HCT116 (cell line): ENCODE data around the gene DPRX. TPM values are rescaled to one million over a fixed set of nuclear protein-coding genes. Genes with fewer than 3 reads are reported as not detected.

Source experiments
- ATAC-seq: fragments of 200-7000 bp; cut with Tn5 transposase; 2 replicates; pipeline ENCODE4 v1.9.1; 2020; ENCODE audit warnings: mild to moderate bottlenecking, moderate library complexity
- BruUV-seq: library from RNA; stranded (reverse); fragments of 400-500 nt; replicated peaks from 2 replicates; lab custom pipeline; 2021; lab: Mats Ljungman, UMichigan
- CTCF ChIA-PET: fragments of 300-600 bp; sonication (Branson Sonifier 250); formaldehyde crosslinking; loops from one replicate; lab custom pipeline; 2021; ENCODE audit warnings: antibody characterized with exemption; lab: Charles Lee
- POLR2A ChIA-PET: fragments of 300-600, 350-600 bp; sonication (Branson Sonifier 250); formaldehyde crosslinking; loops from one replicate; lab custom pipeline; 2021; ENCODE audit warnings: antibody characterized with exemption; lab: Charles Lee
- RAD21 ChIA-PET, 2 experiments: fragments of 300-600 bp; sonication (Branson Sonifier 250); formaldehyde crosslinking; loops; one replicate each; lab custom pipeline; 2023; ENCODE audit warnings: low total read pairs in 2 of 2; ENCODE audit not compliant: uncharacterized antibody in 2 of 2, unreplicated experiment in 2 of 2, low non-redundant PET in 1 of 2; lab: Charles Lee
- DNase-seq: peaks from one replicate; pipeline ENCODE4 v3.0.0-alpha.2; 2010; ENCODE audit warnings: low read depth, low spot score
- H2AFZ ChIP-seq: fragments of 200-600 bp; shearing (Covaris generic), sonication (generic); 2 replicates; pipeline ENCODE4 v1.6.1; 2017; ENCODE audit warnings: low read depth, mixed run types, mixed read lengths, antibody characterized with exemption, low read length; ENCODE audit not compliant: poor library complexity, severe bottlenecking
- H3K27ac ChIP-seq: 2 replicates; pipeline ENCODE4 v1.5.1; 2012; ENCODE audit warnings: low read depth, low read length
- H3K27me3 ChIP-seq: fragments of 200-600 bp; sonication (generic); 2 replicates; pipeline ENCODE4 v1.6.1; 2016; ENCODE audit warnings: mixed run types, low read length, mixed read lengths; ENCODE audit not compliant: insufficient read depth
- H3K36me3 ChIP-seq, 2 experiments: fragments of 200-500 bp in 1 of 2; fragments of 200-600 bp in 1 of 2; sonication (Bioruptor generic) in 1 of 2; sonication (generic) in 1 of 2; 2 replicates each; pipeline versions ENCODE4 v1.5.1 to v1.6.1; 2014 to 2016; ENCODE audit warnings: low read length in 2 of 2, inconsistent platforms in 1 of 2, mixed read lengths in 1 of 2, mixed run types in 1 of 2; ENCODE audit not compliant: insufficient read depth in 2 of 2, control insufficient read depth in 1 of 2
- H3K4me1 ChIP-seq, 2 experiments: fragments of 200-600 bp in 1 of 2; sonication (generic) in 1 of 2; 2 replicates each; pipeline versions ENCODE4 v1.5.1 to v1.6.1; 2012 to 2017; ENCODE audit warnings: low read length in 2 of 2, inconsistent platforms in 1 of 2, mild to moderate bottlenecking in 1 of 2, mixed read lengths in 1 of 2, mixed run types in 1 of 2, moderate library complexity in 1 of 2; ENCODE audit not compliant: insufficient read depth in 2 of 2, control insufficient read depth in 1 of 2
- H3K4me2 ChIP-seq: fragments of 200-600 bp; sonication (generic); 2 replicates; pipeline ENCODE4 v1.6.1; 2017; ENCODE audit warnings: mixed run types, low read length, mixed read lengths
- H3K4me3 ChIP-seq, 2 experiments: fragments of 200-600 bp in 1 of 2; sonication (generic) in 1 of 2; replicated peaks in 1 of 2; 2 replicates each; pipeline ENCODE4 v1.5.1; 2011 to 2016; ENCODE audit warnings: low read length in 2 of 2, control low read depth in 1 of 2, low read depth in 1 of 2, mild to moderate bottlenecking in 1 of 2, mixed read lengths in 1 of 2, mixed run types in 1 of 2
- H3K79me2 ChIP-seq: fragments of 200-600 bp; sonication (generic); 2 replicates; pipeline ENCODE4 v1.6.1; 2017; ENCODE audit warnings: mild to moderate bottlenecking, mixed run types, low read length, moderate library complexity, mixed read lengths; ENCODE audit not compliant: insufficient read depth
- H3K9ac ChIP-seq: fragments of 200-600 bp; sonication (generic); 2 replicates; pipeline ENCODE4 v1.6.1; 2016; ENCODE audit warnings: low read length, mixed read lengths
- H3K9me2 ChIP-seq: fragments of 200-600 bp; sonication (generic), shearing (Covaris generic); 2 replicates; pipeline ENCODE4 v1.6.1; 2017; ENCODE audit warnings: mixed run types, mild to moderate bottlenecking, moderate library complexity; ENCODE audit not compliant: insufficient read depth
- H3K9me3 ChIP-seq, 2 experiments: fragments of 200-500 bp in 1 of 2; fragments of 200-600 bp in 1 of 2; sonication (Bioruptor generic) in 1 of 2; sonication (generic) in 1 of 2; 2 replicates each; pipeline ENCODE4 v1.6.1; 2014 to 2017; ENCODE audit warnings: low read length in 2 of 2, mixed read lengths in 2 of 2, inconsistent platforms in 1 of 2, low read depth in 1 of 2, mild to moderate bottlenecking in 1 of 2, mixed run types in 1 of 2, moderate library complexity in 1 of 2; ENCODE audit not compliant: control insufficient read depth in 1 of 2, insufficient read depth in 1 of 2
- H4K20me1 ChIP-seq: fragments of 200-600 bp; sonication (generic), shearing (Covaris generic); 2 replicates; pipeline ENCODE4 v1.6.1; 2017; ENCODE audit warnings: mixed run types, mild to moderate bottlenecking, moderate library complexity; ENCODE audit not compliant: insufficient read depth
- ATF3 ChIP-seq: IDR thresholded peaks from 2 replicates; pipeline ENCODE4 v1.6.1; 2012
- CBX3 ChIP-seq: IDR thresholded peaks from 2 replicates; pipeline ENCODE4 v1.6.1; 2012; ENCODE audit warnings: low read depth
- CEBPB ChIP-seq: IDR thresholded peaks from 2 replicates; pipeline ENCODE4 v1.6.1; 2012; ENCODE audit warnings: low read depth
- EGR1 ChIP-seq: IDR thresholded peaks from 2 replicates; pipeline ENCODE4 v1.6.1; 2012; ENCODE audit warnings: low read depth
- ELF1 ChIP-seq: IDR thresholded peaks from 2 replicates; pipeline ENCODE4 v1.6.1; 2012; ENCODE audit warnings: low read depth, borderline replicate concordance
- FOSL1 ChIP-seq: IDR thresholded peaks from 2 replicates; pipeline ENCODE4 v1.6.1; 2012; ENCODE audit warnings: low read depth
- POLR2A ChIP-seq: IDR thresholded peaks from 2 replicates; pipeline ENCODE4 v1.7.0; 2011; ENCODE audit warnings: borderline replicate concordance; ENCODE audit not compliant: insufficient read depth, insufficient read length; ENCODE audit errors: extremely low read depth
- RAD21 ChIP-seq: IDR thresholded peaks from 2 replicates; pipeline ENCODE4 v1.6.1; 2012; ENCODE audit warnings: low read depth, mild to moderate bottlenecking
- SIN3A ChIP-seq: IDR thresholded peaks from 2 replicates; pipeline ENCODE4 v1.6.1; 2012; ENCODE audit warnings: low read depth
- SP1 ChIP-seq: IDR thresholded peaks from 2 replicates; pipeline ENCODE4 v1.6.1; 2012; ENCODE audit warnings: low read depth
- TCF7L2 ChIP-seq: IDR thresholded peaks from 2 replicates; pipeline ENCODE4 v1.7.0; 2011; ENCODE audit warnings: borderline replicate concordance, inconsistent platforms; ENCODE audit not compliant: insufficient read depth, insufficient read length; ENCODE audit errors: extremely low read depth
- YY1 ChIP-seq: IDR thresholded peaks from 2 replicates; pipeline ENCODE4 v1.6.1; 2011; ENCODE audit warnings: low read length, low read depth, moderate library complexity, mild to moderate bottlenecking; ENCODE audit not compliant: insufficient replicate concordance; ENCODE audit errors: extremely low read depth
- ZFX ChIP-seq: fragments of 450-650 bp; IDR thresholded peaks from 2 replicates; pipeline ENCODE4 v1.6.1; 2017
- ZNF274 ChIP-seq: fragments of 200-500 bp; sonication (Bioruptor generic); IDR thresholded peaks from 2 replicates; pipeline ENCODE4 v1.6.1; 2014; ENCODE audit warnings: mild to moderate bottlenecking, low read depth, low read length, inconsistent platforms
- intact Hi-C: fragments of 100-400 bp; cut with micrococcal nuclease; formaldehyde crosslinking; loops from 2 replicates; pipeline ENCODE4 v1.10.0; 2022
- total RNA-seq: library from RNA; stranded (reverse); gene quantifications from one replicate; pipeline ENCODE4 v1.2.1, GENCODE V29; 2021; ENCODE audit not compliant: unreplicated experiment
- TF ChIP-seq, protein P1 (sequence below): IDR thresholded peaks from 2 replicates; pipeline ENCODE4 v1.6.1; 2012
- TF ChIP-seq, protein P2 (sequence below): IDR thresholded peaks from 2 replicates; pipeline ENCODE4 v1.6.1; 2011; ENCODE audit warnings: mild to moderate bottlenecking, low read length, moderate library complexity; ENCODE audit not compliant: insufficient replicate concordance; ENCODE audit errors: extremely low read depth
- TF ChIP-seq, protein P3 (sequence below), 3 experiments: fragments of 200-600 bp in 1 of 3; sonication (generic) in 1 of 3; IDR thresholded peaks in 2 of 3; conservative IDR thresholded peaks in 1 of 3; 2 replicates each; pipeline ENCODE4 v1.5.1; 2012 to 2017; ENCODE audit warnings: low read depth in 2 of 3, low read length in 2 of 3, antibody characterized with exemption in 1 of 3, borderline replicate concordance in 1 of 3, control low read depth in 1 of 3, mild to moderate bottlenecking in 1 of 3, mixed read lengths in 1 of 3, mixed run types in 1 of 3, moderate library complexity in 1 of 3; ENCODE audit not compliant: insufficient read depth in 1 of 3
- TF ChIP-seq, protein P4 (sequence below): IDR thresholded peaks from 2 replicates; pipeline ENCODE4 v1.6.1; 2012; ENCODE audit warnings: low read depth

DPRX gene
- total RNA-seq, 1 experiment from 2014 or later, result not detected

- no TSS peak for BruUV-seq
- POLR2A ChIA-PET, result no interaction called here
- TF ChIP-seq, protein P1, sequence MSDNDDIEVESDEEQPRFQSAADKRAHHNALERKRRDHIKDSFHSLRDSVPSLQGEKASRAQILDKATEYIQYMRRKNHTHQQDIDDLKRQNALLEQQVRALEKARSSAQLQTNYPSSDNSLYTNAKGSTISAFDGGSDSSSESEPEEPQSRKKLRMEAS, result no peak
- TF ChIP-seq CEBPB, result no peak
- TF ChIP-seq, protein P2, sequence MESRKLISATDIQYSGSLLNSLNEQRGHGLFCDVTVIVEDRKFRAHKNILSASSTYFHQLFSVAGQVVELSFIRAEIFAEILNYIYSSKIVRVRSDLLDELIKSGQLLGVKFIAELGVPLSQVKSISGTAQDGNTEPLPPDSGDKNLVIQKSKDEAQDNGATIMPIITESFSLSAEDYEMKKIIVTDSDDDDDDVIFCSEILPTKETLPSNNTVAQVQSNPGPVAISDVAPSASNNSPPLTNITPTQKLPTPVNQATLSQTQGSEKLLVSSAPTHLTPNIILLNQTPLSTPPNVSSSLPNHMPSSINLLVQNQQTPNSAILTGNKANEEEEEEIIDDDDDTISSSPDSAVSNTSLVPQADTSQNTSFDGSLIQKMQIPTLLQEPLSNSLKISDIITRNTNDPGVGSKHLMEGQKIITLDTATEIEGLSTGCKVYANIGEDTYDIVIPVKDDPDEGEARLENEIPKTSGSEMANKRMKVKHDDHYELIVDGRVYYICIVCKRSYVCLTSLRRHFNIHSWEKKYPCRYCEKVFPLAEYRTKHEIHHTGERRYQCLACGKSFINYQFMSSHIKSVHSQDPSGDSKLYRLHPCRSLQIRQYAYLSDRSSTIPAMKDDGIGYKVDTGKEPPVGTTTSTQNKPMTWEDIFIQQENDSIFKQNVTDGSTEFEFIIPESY, result no peak
- TF ChIP-seq ATF3, result no peak
- TF ChIP-seq YY1, result no peak
- no peak for TF ChIP-seq SIN3A
- no peak for TF ChIP-seq SP1
- TF ChIP-seq RAD21, result no peak
- TF ChIP-seq EGR1, result no peak
- no peak for TF ChIP-seq CBX3
- no peak for TF ChIP-seq POLR2A
- TF ChIP-seq, protein P3, sequence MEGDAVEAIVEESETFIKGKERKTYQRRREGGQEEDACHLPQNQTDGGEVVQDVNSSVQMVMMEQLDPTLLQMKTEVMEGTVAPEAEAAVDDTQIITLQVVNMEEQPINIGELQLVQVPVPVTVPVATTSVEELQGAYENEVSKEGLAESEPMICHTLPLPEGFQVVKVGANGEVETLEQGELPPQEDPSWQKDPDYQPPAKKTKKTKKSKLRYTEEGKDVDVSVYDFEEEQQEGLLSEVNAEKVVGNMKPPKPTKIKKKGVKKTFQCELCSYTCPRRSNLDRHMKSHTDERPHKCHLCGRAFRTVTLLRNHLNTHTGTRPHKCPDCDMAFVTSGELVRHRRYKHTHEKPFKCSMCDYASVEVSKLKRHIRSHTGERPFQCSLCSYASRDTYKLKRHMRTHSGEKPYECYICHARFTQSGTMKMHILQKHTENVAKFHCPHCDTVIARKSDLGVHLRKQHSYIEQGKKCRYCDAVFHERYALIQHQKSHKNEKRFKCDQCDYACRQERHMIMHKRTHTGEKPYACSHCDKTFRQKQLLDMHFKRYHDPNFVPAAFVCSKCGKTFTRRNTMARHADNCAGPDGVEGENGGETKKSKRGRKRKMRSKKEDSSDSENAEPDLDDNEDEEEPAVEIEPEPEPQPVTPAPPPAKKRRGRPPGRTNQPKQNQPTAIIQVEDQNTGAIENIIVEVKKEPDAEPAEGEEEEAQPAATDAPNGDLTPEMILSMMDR (IDR thresholded peaks at IDR 0.05 in 2 of 3, conservative IDR thresholded peaks at IDR 0.05 in 1 of 3; ENCODE audit: borderline replicate concordance in 1 of 3, insufficient read depth in 1 of 3, low read depth in 2 of 3, low read length in 2 of 3), result no peak
- no peak for TF ChIP-seq ZFX
- TF ChIP-seq ZNF274, result no peak
- TF ChIP-seq ELF1, result no peak
- TF ChIP-seq, protein P4, sequence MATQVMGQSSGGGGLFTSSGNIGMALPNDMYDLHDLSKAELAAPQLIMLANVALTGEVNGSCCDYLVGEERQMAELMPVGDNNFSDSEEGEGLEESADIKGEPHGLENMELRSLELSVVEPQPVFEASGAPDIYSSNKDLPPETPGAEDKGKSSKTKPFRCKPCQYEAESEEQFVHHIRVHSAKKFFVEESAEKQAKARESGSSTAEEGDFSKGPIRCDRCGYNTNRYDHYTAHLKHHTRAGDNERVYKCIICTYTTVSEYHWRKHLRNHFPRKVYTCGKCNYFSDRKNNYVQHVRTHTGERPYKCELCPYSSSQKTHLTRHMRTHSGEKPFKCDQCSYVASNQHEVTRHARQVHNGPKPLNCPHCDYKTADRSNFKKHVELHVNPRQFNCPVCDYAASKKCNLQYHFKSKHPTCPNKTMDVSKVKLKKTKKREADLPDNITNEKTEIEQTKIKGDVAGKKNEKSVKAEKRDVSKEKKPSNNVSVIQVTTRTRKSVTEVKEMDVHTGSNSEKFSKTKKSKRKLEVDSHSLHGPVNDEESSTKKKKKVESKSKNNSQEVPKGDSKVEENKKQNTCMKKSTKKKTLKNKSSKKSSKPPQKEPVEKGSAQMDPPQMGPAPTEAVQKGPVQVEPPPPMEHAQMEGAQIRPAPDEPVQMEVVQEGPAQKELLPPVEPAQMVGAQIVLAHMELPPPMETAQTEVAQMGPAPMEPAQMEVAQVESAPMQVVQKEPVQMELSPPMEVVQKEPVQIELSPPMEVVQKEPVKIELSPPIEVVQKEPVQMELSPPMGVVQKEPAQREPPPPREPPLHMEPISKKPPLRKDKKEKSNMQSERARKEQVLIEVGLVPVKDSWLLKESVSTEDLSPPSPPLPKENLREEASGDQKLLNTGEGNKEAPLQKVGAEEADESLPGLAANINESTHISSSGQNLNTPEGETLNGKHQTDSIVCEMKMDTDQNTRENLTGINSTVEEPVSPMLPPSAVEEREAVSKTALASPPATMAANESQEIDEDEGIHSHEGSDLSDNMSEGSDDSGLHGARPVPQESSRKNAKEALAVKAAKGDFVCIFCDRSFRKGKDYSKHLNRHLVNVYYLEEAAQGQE, result no peak
- TF ChIP-seq FOSL1, result no peak
- no peak for TF ChIP-seq TCF7L2
- H2AFZ ChIP-seq, result no peak overlapping the region
- RAD21 ChIA-PET, result no interaction called here
- intact Hi-C loops, result no loop called here
- no peak overlapping the region for H3K9ac ChIP-seq
- CTCF ChIA-PET, result no interaction called here
- ATAC-seq, result no peak
- H3K4me2 ChIP-seq, result no peak overlapping the region
- no peaks in the 10 kb centered on the region for H3K36me3 ChIP-seq
- no peaks in the 10 kb centered on the region for H3K9me2 ChIP-seq
- no peak overlapping the region for H3K4me3 ChIP-seq
- DNase-seq, result no peak
- no peaks in the 10 kb centered on the region for H3K27me3 ChIP-seq
- H4K20me1 ChIP-seq, result no peaks in the 10 kb centered on the region
- H3K27ac ChIP-seq, result no peak overlapping the region
- H3K4me1 ChIP-seq, result no peaks in the 10 kb centered on the region
- no peaks in the 10 kb centered on the region for H3K79me2 ChIP-seq
- peaks cover 0 to 9% of the 10 kb centered on the region in 2 experiments; a peak in 2 of 4 replicates for H3K9me3 ChIP-seq
Measured at GRCh38 chr19:53621885-53622740, 9.7 kb upstream of the DPRX start.
